GM21576 (cell line): ENCODE results near the gene SPATA6L.
"Not testable (repeated sequence)": the region's sequence is repeated elsewhere in the genome, so short reads cannot be mapped to it uniquely, and the experiment has no call there.

ENCODE experiments used
- ATAC-seq: cut with Tn5 transposase; IDR thresholded peaks from one replicate; pipeline ENCODE4 v1.9.1; 2021; ENCODE audit warnings: mild to moderate bottlenecking, moderate library complexity; ENCODE audit not compliant: unreplicated experiment

Gene SPATA6L

GRCh38 chr9:4640027-4640426 is 26.3 kb downstream of the SPATA6L start:
- ATAC-seq: no peak

GRCh38 chr9:4639420-4639819 is 26.9 kb downstream of the SPATA6L start:
- ATAC-seq: no peak

GRCh38 chr9:4638968-4639367 is 27.3 kb downstream of the SPATA6L start:
- no peak for ATAC-seq

- ATAC-seq: no peak
These were observed 35.4 kb downstream of the SPATA6L start for GRCh38 chr9:4630836-4631235.

GRCh38 chr9:4622016-4622415 is 44.3 kb downstream of the SPATA6L start:
- ATAC-seq: no peak

- no peak for ATAC-seq
These were observed 45.3 kb downstream of the SPATA6L start for GRCh38 chr9:4620881-4621555.

- ATAC-seq: no peak
These were observed 46.1 kb downstream of the SPATA6L start for GRCh38 chr9:4620057-4620765.

- no peak for ATAC-seq
These were observed 47.6 kb downstream of the SPATA6L start for GRCh38 chr9:4618700-4619099.

- no peak for ATAC-seq
These were observed 48.5 kb downstream of the SPATA6L start for GRCh38 chr9:4617752-4618151.

GRCh38 chr9:4615778-4616177 is 50.5 kb downstream of the SPATA6L start:
- ATAC-seq: no peak

GRCh38 chr9:4615251-4615650 is 51.0 kb downstream of the SPATA6L start:
- no peak for ATAC-seq

- no peak for ATAC-seq
These were observed 51.7 kb downstream of the SPATA6L start for GRCh38 chr9:4614627-4615026.

GRCh38 chr9:4606033-4606432 is 60.2 kb downstream of the SPATA6L start:
- not testable (repeated sequence) for ATAC-seq

- ATAC-seq: no peak
These were observed 61.6 kb downstream of the SPATA6L start for GRCh38 chr9:4604678-4605095.

- no peak for ATAC-seq
These were observed 62.5 kb downstream of the SPATA6L start for GRCh38 chr9:4603830-4604229.

- no peak for ATAC-seq
These were observed 65.9 kb downstream of the SPATA6L start for GRCh38 chr9:4600368-4600767.

- no peak for ATAC-seq
These were observed 69.9 kb downstream of the SPATA6L start for GRCh38 chr9:4596165-4596922.

- ATAC-seq: no peak
These were observed 71.3 kb downstream of the SPATA6L start for GRCh38 chr9:4594994-4595393.

- ATAC-seq: no peak
These were observed 71.7 kb downstream of the SPATA6L start for GRCh38 chr9:4594545-4594944.

GRCh38 chr9:4592886-4593285 is 73.4 kb downstream of the SPATA6L start:
- no peak for ATAC-seq

- ATAC-seq: no peak
These were observed 74.0 kb downstream of the SPATA6L start for GRCh38 chr9:4592295-4592694.

GRCh38 chr9:4591123-4591500 is 75.2 kb downstream of the SPATA6L start:
- no peak for ATAC-seq
